ENCODE data around the gene ACOT4. TPM values are rescaled to one million over a fixed set of nuclear protein-coding genes. Genes with fewer than 3 reads are reported as not detected.

ACOT4 gene
- 0.53 and 1.2 TPM in 2 replicates for total RNA-seq

DNA sequence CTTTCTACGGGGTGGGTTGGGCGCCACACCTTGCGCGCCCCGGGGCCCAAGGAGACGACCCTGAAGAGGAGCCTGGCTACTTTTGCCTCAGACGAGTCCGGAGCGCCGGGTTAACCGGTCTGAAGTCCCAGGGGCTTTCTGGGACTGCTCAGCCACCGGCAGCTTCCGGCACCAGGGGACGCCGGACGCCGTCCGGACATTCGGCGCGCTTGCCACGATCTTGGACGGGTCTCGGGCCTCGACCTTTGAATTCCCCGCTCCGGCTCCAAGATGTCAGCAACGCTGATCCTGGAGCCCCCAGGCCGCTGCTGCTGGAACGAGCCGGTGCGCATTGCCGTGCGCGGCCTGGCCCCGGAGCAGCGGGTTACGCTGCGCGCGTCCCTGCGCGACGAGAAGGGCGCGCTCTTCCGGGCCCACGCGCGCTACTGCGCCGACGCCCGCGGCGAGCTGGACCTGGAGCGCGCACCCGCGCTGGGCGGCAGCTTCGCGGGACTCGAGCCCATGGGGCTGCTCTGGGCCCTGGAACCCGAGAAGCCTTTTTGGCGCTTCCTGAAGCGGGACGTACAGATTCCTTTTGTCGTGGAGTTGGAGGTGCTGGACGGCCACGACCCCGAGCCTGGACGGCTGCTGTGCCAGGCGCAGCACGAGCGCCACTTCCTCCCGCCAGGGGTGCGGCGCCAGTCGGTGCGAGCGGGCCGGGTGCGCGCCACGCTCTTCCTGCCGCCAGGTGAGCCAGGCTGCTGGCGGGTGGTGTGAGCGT, at the start of gene ACOT4:
Gene ACOT4 (plus strand): TSS at position 184 of the 760 bp plus-strand sequence. CDS start 87 bp downstream, at position 271.

DNA sequence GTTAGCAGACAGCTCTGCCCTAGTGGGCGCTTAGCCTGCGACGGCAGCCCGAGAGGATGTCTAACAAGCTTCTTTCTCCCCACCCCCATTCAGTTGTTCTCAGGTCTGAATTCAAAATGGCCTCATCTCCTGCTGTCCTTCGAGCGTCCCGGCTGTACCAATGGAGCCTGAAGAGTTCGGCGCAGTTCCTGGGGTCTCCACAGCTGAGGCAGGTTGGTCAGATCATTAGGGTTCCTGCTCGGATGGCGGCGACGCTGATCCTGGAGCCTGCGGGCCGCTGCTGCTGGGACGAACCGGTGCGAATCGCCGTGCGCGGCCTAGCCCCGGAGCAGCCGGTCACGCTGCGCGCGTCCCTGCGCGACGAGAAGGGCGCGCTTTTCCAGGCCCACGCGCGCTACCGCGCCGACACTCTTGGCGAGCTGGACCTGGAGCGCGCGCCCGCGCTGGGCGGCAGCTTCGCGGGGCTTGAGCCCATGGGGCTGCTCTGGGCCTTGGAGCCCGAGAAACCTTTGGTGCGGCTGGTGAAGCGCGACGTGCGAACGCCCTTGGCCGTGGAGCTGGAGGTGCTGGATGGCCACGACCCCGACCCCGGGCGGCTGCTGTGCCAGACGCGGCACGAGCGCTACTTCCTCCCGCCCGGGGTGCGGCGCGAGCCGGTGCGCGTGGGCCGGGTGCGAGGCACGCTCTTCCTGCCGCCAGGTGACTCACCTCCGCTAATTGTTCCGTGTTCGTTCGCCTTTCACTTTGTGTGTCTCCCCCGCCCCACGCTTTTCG, 22.3 kb upstream of the ACOT4 start, which contains the start of gene ACOT2:
Gene ACOT2 (plus strand): TSS at position 29 of the 774 bp plus-strand sequence. CDS start 28 bp downstream, at position 57.

DNA sequence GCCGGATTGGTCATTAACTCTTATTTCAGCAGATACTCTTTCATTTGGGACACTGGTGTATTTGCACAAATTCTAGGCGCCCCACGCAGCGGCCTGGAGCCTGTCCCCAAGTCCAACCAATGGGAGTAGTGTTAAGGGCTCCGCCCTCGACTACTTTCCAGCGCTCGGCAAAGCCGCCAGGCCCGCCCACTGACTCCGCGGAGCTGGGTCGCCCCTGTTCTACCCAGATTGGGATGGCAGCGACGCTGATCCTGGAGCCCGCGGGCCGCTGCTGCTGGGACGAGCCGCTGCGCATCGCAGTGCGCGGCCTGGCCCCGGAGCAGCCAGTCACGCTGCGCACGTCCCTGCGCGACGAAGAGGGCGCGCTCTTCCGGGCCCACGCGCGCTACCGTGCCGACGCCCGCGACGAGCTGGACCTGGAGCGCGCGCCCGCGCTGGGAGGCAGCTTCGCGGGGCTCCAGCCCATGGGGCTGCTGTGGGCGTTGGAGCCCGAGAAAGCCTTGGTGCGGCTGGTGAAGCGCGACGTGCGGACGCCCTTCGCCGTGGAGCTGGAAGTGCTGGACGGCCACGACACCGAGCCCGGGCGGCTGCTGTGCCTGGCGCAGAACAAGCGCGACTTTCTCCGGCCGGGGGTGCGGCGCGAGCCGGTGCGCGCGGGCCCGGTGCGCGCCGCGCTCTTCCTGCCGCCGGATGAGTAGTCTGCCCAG, 20.8 kb downstream of the ACOT4 start, which contains the start of gene ACOT6:
Gene ACOT6 (plus strand): TSS at position 179 of the 707 bp plus-strand sequence. CDS start 55 bp downstream, at position 234.

DNA sequence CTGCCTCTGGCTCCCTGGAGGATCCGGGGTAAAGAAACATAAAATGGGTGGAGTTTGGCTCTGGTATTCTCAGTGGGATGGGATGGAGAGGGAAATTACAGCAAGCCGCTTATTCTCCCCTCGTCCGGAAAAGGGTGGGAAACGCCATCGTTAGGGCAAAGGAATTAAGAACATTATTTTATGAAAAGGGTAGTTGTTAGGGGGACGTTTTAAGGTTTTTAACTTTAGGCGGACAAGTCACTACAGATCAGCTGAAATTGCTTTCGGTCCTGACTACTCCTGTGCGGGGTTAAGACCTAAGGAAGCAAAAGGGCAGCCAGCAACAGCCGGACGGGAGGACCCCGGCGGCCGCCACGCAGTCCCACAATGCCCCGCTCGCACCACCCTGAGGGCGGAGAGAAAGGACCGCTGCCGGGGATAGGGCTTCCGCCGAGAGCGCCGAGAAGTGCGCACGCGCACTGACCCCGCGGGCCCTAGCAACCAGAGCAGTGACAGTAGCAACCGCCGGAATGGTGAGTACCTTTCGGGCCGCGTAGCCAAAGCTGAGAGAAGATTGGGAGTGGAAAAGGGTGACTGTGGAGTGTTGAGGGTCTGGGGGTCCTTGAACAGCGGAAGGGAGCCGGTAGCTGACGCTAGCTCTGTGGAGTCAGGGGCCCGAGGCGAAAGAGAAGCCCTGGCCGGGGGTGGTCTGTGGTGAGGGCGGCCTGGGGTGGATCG, 53.0 kb downstream of the ACOT4 start, which contains the start of gene DNAL1:
Gene DNAL1 (plus strand): TSS at position 456 of the 717 bp plus-strand sequence. CDS start 54 bp downstream, at position 510.

Other genes starting within 250 kb of the ACOT4 start
- 32.3 and 42.0 TPM in 2 replicates for gene NUMB, start 133.3 kb upstream of the ACOT4 start, total RNA-seq
- gene RIOX1, start 100.9 kb upstream of the ACOT4 start, total RNA-seq, result 11.2 and 14.9 TPM in 2 replicates
- 41.3 and 41.5 TPM in 2 replicates for gene ACOT1, start 54.7 kb upstream of the ACOT4 start, total RNA-seq
- gene HEATR4, start 32.9 kb upstream of the ACOT4 start, total RNA-seq, result not detected in 2 replicates
- gene ACOT2, start 22.7 kb upstream of the ACOT4 start, total RNA-seq, result 57.2 and 61.4 TPM in 2 replicates
- gene ACOT6, start 20.6 kb downstream of the ACOT4 start, total RNA-seq, result not detected in 2 replicates
- gene DNAL1, start 53.1 kb downstream of the ACOT4 start, total RNA-seq, result 5.5 and 9.6 TPM in 2 replicates
- gene PNMA1, start 122.5 kb downstream of the ACOT4 start, total RNA-seq, result 24.5 and 26.2 TPM in 2 replicates

All from myometrial cell (primary cell).